Activated naive CD8-positive, alpha-beta T cell treated with anti-CD3 and anti-CD28 coated beads, Interleukin-2, amount 50 U/mL, for 16 hours (primary cell): ENCODE results near the gene GULP1.

Experiments used
- DNase-seq: peaks from one replicate; pipeline ENCODE4 v3.0.0-alpha.2; 2020; ENCODE audit warnings: low read depth, low spot score

GULP1 gene

DNA sequence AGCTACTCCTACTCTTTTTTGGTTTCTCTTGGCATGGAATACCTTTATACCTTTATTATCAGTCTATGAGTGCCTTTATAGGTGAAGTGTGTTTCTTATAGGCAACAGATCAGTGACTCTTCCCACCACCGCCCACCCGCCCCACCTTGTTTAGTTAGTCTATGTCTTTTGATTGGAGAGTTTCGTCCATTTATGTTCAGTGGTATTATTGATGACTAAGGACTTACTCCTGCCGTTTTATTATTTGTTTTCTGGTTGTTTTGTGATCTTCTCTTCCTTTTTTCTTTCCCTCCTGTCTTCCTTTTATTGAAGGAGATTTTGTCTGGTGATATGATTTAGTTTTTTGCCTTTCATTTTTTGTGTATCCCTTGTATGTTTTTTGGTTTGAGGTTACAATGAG, 179.5 kb downstream of the GULP1 start:
- no peak for DNase-seq

DNA sequence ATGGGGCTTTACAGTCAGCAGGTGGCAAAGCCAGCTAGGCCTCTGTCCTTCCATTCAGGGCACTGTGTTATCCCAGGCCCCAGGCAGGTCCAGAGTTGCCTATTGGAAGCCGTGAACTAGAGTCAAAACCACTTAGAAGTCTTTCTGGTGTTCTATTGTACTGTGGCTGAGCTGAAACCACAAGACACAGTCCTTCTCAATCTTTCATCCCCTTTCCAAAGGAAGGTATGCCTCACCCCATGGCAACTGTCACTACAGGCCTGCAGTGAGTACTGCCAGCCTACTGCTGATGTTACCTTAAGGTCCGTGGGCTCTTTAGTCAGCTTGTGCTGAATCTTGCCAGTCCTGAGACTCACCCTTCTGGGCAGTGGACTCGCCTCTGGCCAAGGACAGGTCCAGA, 181.6 kb downstream of the GULP1 start:
- DNase-seq, result no peak

- no peak for DNase-seq
Measured at GRCh38 chr2:188474316-188474715, 182.6 kb downstream of the GULP1 start.

DNA sequence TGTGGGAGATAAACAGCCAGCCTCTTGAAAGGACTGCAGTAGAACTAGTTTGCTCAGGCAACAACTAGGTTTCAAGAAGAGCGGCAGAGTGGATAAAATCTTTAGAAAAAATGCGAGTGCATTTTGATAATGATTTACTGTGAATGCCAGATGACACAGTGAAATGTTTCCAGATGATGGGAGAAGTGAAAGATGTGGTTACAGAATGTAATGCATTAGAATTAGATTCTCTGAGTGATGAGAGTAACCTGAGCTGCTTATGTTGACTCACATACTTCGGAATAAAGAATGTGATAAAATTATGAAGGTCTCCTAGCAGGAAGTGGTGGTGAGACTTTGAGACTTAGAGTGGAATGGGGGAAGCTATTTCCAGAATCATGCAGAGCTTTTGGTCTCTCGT, 184.3 kb downstream of the GULP1 start:
- no peak for DNase-seq

DNA sequence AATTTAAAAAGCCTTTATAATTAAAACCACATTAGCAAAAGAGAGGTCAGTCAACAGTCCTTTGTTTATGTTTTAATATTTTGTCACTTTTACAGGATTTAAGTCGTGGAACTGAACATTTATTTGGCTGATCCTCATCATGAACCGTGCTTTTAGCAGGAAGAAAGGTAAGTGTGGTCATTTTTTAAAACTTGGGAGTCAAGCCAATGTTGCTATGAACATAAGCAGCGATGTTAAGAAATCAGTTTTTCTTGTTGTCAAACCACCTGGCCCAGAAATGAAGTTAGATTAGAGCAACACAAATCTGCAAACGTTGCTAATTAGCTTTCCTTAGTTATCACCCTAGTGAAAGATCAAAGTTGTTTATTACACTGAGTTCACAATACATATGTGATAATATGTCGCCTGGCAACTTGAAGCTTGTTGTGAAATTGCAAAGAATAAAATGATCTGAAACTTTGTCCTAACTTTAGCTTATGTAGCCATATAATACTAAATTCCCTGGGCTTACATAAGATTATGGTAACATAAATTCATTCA, 186.0 kb downstream of the GULP1 start:
- no peak for DNase-seq

GRCh38 chr2:188478724-188479123, 187.1 kb downstream of the GULP1 start:
- no peak for DNase-seq

DNA sequence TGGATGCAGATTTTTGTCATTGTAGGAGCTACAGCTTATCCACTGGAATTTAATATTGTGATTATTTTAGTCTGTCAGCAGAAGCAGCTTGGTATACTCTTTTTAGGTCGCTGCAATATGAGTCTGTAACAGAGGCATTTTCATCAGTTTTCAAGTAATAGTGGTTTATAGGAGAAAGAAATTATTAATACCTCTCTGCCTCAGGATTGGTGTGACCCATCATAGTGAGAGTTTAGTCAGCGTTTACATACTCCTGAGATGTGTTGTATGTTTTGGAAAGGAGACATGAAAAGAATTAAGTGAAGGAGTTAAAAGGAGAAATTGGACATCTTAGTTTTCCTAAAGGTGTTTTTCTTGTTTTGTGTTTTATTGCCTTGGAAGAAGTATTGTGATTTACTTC, 189.8 kb downstream of the GULP1 start:
- no peak for DNase-seq

GRCh38 chr2:188485496-188485895, 193.8 kb downstream of the GULP1 start:
- DNase-seq, result no peak

DNA sequence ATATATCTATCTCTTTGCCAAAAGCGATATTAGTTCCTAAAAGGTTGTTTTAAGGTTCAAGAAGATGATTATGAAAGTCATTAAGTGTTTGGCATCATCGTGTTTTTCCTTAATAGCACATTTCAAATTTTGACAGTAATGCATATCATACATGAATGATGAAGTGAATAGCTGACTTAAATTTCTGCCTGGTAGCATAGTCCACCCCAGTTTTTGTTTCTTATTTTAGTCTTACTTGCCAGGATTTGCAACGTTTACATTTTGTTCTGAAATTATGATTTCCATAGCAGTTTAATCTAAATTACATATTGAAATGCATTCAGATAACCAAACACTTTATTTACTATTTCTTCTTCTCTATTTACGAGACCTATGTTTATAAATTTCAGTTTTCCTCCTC, 201.1 kb downstream of the GULP1 start:
- no peak for DNase-seq

DNA sequence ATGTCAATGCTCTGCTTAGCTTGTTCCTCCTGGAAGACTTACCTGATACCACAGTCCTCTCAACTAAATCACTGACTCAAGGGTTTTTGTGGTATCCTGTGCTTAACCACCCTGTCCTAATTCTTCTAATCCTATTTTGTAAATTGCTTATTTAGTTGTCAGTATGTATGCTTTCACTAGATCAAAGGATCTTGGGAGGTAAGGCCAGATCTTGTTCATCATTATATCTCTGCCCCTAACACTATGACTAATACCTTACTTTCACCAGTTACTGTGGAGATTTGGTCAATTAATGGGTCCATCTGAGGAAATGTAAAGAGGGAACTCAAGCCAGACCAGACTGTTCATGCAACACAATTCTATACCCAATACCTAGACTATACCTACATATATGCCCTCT, 203.2 kb downstream of the GULP1 start:
- no peak for DNase-seq

DNA sequence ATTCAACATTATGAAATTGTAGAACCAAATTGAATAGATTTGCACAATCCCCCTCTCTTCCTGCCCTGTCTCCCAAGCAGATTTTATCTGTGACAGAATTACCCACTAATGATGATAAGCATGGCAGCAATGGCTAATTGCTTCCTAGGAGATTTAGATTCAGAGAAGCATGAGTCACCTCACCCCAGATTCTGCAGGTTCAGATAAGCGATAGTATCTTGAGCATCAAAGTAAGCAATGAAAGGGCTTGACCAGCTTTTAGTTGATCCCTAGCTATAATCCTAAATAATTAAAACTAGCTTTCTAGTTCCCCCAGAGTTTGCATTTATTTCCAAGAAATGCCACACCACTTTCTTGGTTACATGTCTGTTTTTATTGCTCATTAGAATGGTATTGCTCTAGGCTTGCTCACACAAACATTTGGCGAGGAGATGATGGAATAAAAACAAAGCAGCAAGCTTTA, 204.3 kb downstream of the GULP1 start:
- DNase-seq, result no peak

- DNase-seq, result no peak
Measured at GRCh38 chr2:188497726-188498125, 206.1 kb downstream of the GULP1 start.

DNA sequence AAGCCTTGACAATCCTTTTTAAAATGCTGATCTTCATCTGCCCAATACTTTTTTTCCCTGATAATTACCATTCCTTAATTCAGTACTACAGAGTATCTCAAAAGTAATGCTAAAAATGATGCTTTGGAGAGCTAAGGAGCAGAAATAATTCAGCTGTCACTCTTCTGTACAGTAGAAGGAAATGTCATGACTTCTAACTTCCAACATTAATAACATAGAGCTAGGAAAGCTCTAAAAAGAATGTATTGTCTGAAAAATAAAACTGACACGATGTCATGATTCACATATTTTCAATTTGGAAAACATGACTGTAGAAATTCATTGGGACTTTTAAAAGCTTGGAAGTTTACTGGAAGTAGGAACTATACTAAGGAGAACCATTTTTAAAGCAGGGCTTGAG, 212.3 kb downstream of the GULP1 start:
- no peak for DNase-seq

- DNase-seq, result no peak
Measured at GRCh38 chr2:188506843-188507242, 215.2 kb downstream of the GULP1 start.

DNA sequence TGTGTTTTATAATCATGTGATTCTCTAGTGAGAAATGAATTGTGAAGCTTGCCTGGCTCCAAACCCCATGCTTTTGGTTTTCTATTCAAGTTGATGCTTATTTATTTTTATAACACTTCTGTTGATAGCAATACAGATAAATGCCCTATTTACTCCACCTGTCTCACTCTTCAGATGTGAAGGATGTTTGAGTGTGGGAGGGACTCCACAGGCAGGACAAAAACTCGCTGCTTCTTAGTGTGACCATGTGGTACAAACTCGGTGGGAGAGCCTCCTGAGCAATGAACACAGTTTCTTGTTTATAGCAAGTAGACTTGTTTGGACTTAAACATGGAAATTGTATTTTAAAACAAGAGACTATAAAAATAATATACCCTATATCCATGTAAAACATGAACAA, 219.7 kb downstream of the GULP1 start:
- no peak for DNase-seq

DNA sequence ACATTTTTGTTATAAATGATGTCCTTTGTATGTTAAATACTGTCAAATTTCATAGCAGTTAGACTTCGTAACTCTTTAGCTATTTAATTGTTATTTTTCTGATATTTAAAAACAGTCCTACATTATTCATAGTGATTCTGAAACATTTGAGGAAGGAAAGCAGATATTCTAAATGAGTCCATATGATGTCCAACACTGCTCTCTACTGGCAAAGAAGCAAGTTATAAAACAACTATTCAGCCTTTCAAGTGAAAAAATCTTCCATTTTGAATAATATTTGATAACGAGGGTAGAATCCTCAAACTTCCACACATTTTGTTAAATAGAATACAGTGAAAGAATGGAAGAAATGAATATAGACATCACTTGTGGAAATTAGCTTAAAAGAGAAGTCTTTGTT, 220.8 kb downstream of the GULP1 start:
- no peak for DNase-seq

DNA sequence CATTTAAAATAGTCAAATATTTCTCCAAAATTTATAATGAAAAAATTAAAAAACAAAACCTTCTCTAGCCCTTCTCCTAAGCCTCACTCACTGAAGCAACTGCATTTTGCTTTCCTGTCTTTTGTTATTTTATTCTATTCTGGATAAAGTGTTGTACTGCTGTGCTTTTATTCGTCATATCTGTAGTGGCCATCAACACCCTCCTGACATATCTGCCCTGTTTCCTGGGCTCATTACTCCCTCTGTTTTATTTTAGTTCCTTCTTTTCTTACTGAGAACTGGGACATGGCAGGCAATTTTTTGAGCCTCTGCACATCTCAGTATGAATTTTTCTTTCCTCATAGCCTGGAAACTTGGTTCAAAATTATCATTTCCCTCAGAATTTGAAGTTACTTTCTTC, 224.2 kb downstream of the GULP1 start:
- no peak for DNase-seq

- no peak for DNase-seq
Measured at GRCh38 chr2:188517549-188518215, 226.0 kb downstream of the GULP1 start.

GRCh38 chr2:188518381-188518780, 226.7 kb downstream of the GULP1 start:
- DNase-seq, result no peak

GRCh38 chr2:188519136-188519535, 227.5 kb downstream of the GULP1 start:
- no peak for DNase-seq

GRCh38 chr2:188522517-188522916, 230.8 kb downstream of the GULP1 start:
- DNase-seq, result no peak

GRCh38 chr2:188523919-188524318, 232.2 kb downstream of the GULP1 start:
- no peak for DNase-seq

GRCh38 chr2:188524519-188525113, 232.9 kb downstream of the GULP1 start:
- DNase-seq, result no peak
